MM.1S (cell line): ENCODE results near the gene PSMC5.

Source experiments
- CTCF ChIP-seq: fragments of 300-600 bp; sonication (generic); IDR thresholded peaks from 2 replicates; pipeline ENCODE4 v1.5.1; 2016; ENCODE audit warnings: antibody characterized with exemption, low read length, mixed read lengths
- EZH2phosphoT487 ChIP-seq: fragments of 300-600 bp; sonication (generic); IDR thresholded peaks from 2 replicates; pipeline ENCODE4 v1.6.1; 2018; ENCODE audit warnings: antibody characterized with exemption, low read length

GRCh38 chr17:63840591-63841349 lies 13.5 kb downstream of the PSMC5 start:
- TF ChIP-seq CTCF (no peak), EZH2phosphoT487 (no peak)
